ENCODE data around the gene RAB19.
"Not testable (repeated sequence)": the region's sequence is repeated elsewhere in the genome, so short reads cannot be mapped to it uniquely, and the experiment has no call there.

Gene RAB19

GRCh38 chr7:140453785-140454656 is 50.2 kb downstream of the RAB19 start:
- not testable (repeated sequence) for DNase-seq (ENCODE audit: low read depth)

GRCh38 chr7:140454657-140455015 is 50.8 kb downstream of the RAB19 start:
- no peak for DNase-seq (ENCODE audit: low read depth)

- DNase-seq (ENCODE audit: low read depth) = no peak
These were observed 51.9 kb downstream of the RAB19 start for GRCh38 chr7:140455743-140456142.

- DNase-seq (ENCODE audit: low read depth) = no peak
These were observed 52.7 kb downstream of the RAB19 start for GRCh38 chr7:140456551-140457051.

GRCh38 chr7:140458201-140458600 is 54.3 kb downstream of the RAB19 start:
- DNase-seq (ENCODE audit: low read depth) = no peak

- no peak for DNase-seq (ENCODE audit: low read depth)
These were observed 55.1 kb downstream of the RAB19 start for GRCh38 chr7:140458916-140459315.

GRCh38 chr7:140463111-140463510 is 59.3 kb downstream of the RAB19 start:
- no peak for DNase-seq (ENCODE audit: low read depth)

GRCh38 chr7:140475747-140476333 is 72.0 kb downstream of the RAB19 start:
- no peak for DNase-seq (ENCODE audit: low read depth)

GRCh38 chr7:140476698-140477261 is 72.9 kb downstream of the RAB19 start:
- no peak for DNase-seq (ENCODE audit: low read depth)

Measured in activated T-cell treated with anti-CD3 and anti-CD28 coated beads for 24 hours (primary cell).